IMR-90 (cell line): ENCODE data around the gene TTBK2. TPM values are rescaled to one million over a fixed set of nuclear protein-coding genes. Genes with fewer than 3 reads are reported as not detected.

Experiments used
- ATAC-seq: fragments of 200-7000 bp; cut with Tn5 transposase; 2 replicates; pipeline ENCODE4 v1.9.1; 2020; ENCODE audit warnings: low read depth, mild to moderate bottlenecking, moderate library complexity
- BruUV-seq: library from RNA; stranded (reverse); fragments of 400-500 nt; replicated peaks from 2 replicates; lab custom pipeline; 2021; lab: Mats Ljungman, UMichigan
- CTCF ChIA-PET: fragments of 300-600 bp; formaldehyde crosslinking; extraction: SDS; loops from one replicate; lab custom pipeline; 2021; ENCODE audit warnings: antibody characterized with exemption; lab: Yijun Ruan, JAX
- POLR2A ChIA-PET: fragments of 300-600 bp; sonication (Branson Sonifier 250); formaldehyde crosslinking; loops from one replicate; lab custom pipeline; 2022; ENCODE audit warnings: antibody characterized with exemption; ENCODE audit not compliant: unreplicated experiment; lab: Charles Lee
- DNase-seq: peaks from one replicate; pipeline ENCODE4 v3.0.0; 2013
- H2AFZ ChIP-seq: replicated peaks from 2 replicates; pipeline ENCODE3; 2013; ENCODE audit warnings: low read length, mild to moderate bottlenecking; ENCODE audit not compliant: poor library complexity
- H2AK5ac ChIP-seq: 2 replicates; pipeline ENCODE4 v1.6.1; 2013; ENCODE audit warnings: low read depth, low read length, inconsistent platforms
- H2AK9ac ChIP-seq: replicated peaks from 2 replicates; pipeline ENCODE3; 2013; ENCODE audit warnings: mild to moderate bottlenecking, low read depth, low read length, moderate library complexity; ENCODE audit not compliant: poor library complexity
- H2BK120ac ChIP-seq: 2 replicates; pipeline ENCODE4 v1.6.1; 2013; ENCODE audit warnings: low read depth, low read length, inconsistent platforms
- H2BK15ac ChIP-seq: 3 replicates; pipeline ENCODE4 v1.6.1; 2013; ENCODE audit warnings: low read depth, low read length, inconsistent platforms
- H2BK20ac ChIP-seq: 2 replicates; pipeline ENCODE4 v1.6.1; 2013; ENCODE audit warnings: low read depth, mild to moderate bottlenecking, inconsistent platforms, low read length, moderate library complexity
- H2BK5ac ChIP-seq: 2 replicates; pipeline ENCODE4 v1.6.1; 2013; ENCODE audit warnings: mild to moderate bottlenecking, low read depth, low read length, inconsistent platforms; ENCODE audit not compliant: poor library complexity, severe bottlenecking
- H3K14ac ChIP-seq: replicated peaks from 2 replicates; pipeline ENCODE4 v1.6.1; 2013; ENCODE audit warnings: low read depth, low read length, inconsistent platforms
- H3K18ac ChIP-seq: 2 replicates; pipeline ENCODE4 v1.6.1; 2013; ENCODE audit warnings: low read depth, low read length, control low read depth
- H3K23ac ChIP-seq: 2 replicates; pipeline ENCODE4 v1.6.1; 2013; ENCODE audit warnings: low read depth, low read length, inconsistent platforms
- H3K27ac ChIP-seq: 2 replicates; pipeline ENCODE4 v1.5.1; 2013; ENCODE audit warnings: mild to moderate bottlenecking, control low read depth, low read length; ENCODE audit not compliant: insufficient read depth
- H3K27me3 ChIP-seq: 2 replicates; pipeline ENCODE4 v1.6.1; 2013; ENCODE audit warnings: low read length; ENCODE audit not compliant: control insufficient read depth, insufficient read depth
- H3K36me3 ChIP-seq: 2 replicates; pipeline ENCODE4 v1.6.1; 2013; ENCODE audit warnings: low read length, mixed read lengths; ENCODE audit not compliant: control insufficient read depth, insufficient read depth
- H3K4ac ChIP-seq: 2 replicates; pipeline ENCODE4 v1.6.1; 2013; ENCODE audit warnings: low read depth, low read length, inconsistent platforms
- H3K4me1 ChIP-seq: 2 replicates; pipeline ENCODE4 v1.6.1; 2013; ENCODE audit warnings: low read length, mixed read lengths; ENCODE audit not compliant: control insufficient read depth, insufficient read depth
- H3K4me2 ChIP-seq: 2 replicates; pipeline ENCODE4 v1.6.1; 2013; ENCODE audit warnings: low read depth, mild to moderate bottlenecking, control low read depth, low read length, moderate library complexity
- H3K4me3 ChIP-seq: 2 replicates; pipeline ENCODE4 v1.5.1; 2013; ENCODE audit warnings: low read depth, mild to moderate bottlenecking, control low read depth, low read length, moderate library complexity; ENCODE audit not compliant: insufficient read depth
- H3K56ac ChIP-seq: 2 replicates; pipeline ENCODE4 v1.6.1; 2013; ENCODE audit warnings: low read length, inconsistent platforms; ENCODE audit not compliant: insufficient read depth; ENCODE audit errors: extremely low read depth
- H3K79me1 ChIP-seq, 2 experiments: 2 replicates each; pipeline ENCODE4 v1.6.1; 2013; ENCODE audit warnings: low read length in 2 of 2, inconsistent platforms in 1 of 2, low read depth in 1 of 2
- H3K9ac ChIP-seq: 2 replicates; pipeline ENCODE4 v1.6.1; 2013; ENCODE audit warnings: low read depth, low read length, control low read depth
- H3K9me1 ChIP-seq: 2 replicates; pipeline ENCODE4 v1.6.1; 2013; ENCODE audit warnings: low read length, inconsistent platforms; ENCODE audit not compliant: insufficient read depth
- H3K9me3 ChIP-seq: 2 replicates; pipeline ENCODE4 v1.6.1; 2013; ENCODE audit warnings: low read length; ENCODE audit not compliant: control insufficient read depth, insufficient read depth
- H4K20me1 ChIP-seq: 2 replicates; pipeline ENCODE4 v1.6.1; 2013; ENCODE audit warnings: low read length, inconsistent platforms; ENCODE audit not compliant: insufficient read depth
- H4K5ac ChIP-seq: 2 replicates; pipeline ENCODE4 v1.6.1; 2013; ENCODE audit warnings: mild to moderate bottlenecking, low read depth, low read length, control low read depth
- H4K8ac ChIP-seq, 2 experiments: 2 replicates each; pipeline ENCODE4 v1.6.1; 2013; ENCODE audit warnings: low read depth in 2 of 2, low read length in 2 of 2, control low read depth in 1 of 2, inconsistent platforms in 1 of 2
- H4K91ac ChIP-seq: 2 replicates; pipeline ENCODE4 v1.6.1; 2013; ENCODE audit warnings: low read depth, low read length, inconsistent platforms; ENCODE audit not compliant: insufficient read depth
- BHLHE40 ChIP-seq: fragments of 150-350 bp; IDR thresholded peaks from 2 replicates; pipeline ENCODE4 v1.6.1; 2016; ENCODE audit warnings: mild to moderate bottlenecking, low read depth, low read length
- CEBPB ChIP-seq: IDR thresholded peaks from 2 replicates; pipeline ENCODE4 v1.6.1; 2012; ENCODE audit warnings: low read depth, low read length, improper control_type of control experiment
- CHD1 ChIP-seq: IDR thresholded peaks from 2 replicates; pipeline ENCODE4 v1.6.1; 2012; ENCODE audit warnings: low read depth, low read length, improper control_type of control experiment
- CTCF ChIP-seq: conservative IDR thresholded peaks from 2 replicates; pipeline ENCODE4 v1.5.1; 2012; ENCODE audit warnings: mild to moderate bottlenecking, low read depth, low read length, improper control_type of control experiment
- ELK1 ChIP-seq: fragments of 150-350 bp; IDR thresholded peaks from 2 replicates; pipeline ENCODE4 v1.6.1; 2016; ENCODE audit warnings: low read depth, mild to moderate bottlenecking, low read length, moderate library complexity, borderline replicate concordance
- FOS ChIP-seq: fragments of 150-350 bp; IDR thresholded peaks from 2 replicates; pipeline ENCODE4 v1.6.1; 2016; ENCODE audit warnings: low read depth, low read length
- MAFK ChIP-seq: IDR thresholded peaks from 2 replicates; pipeline ENCODE4 v1.6.1; 2012; ENCODE audit warnings: low read depth, low read length, improper control_type of control experiment
- MAZ ChIP-seq: IDR thresholded peaks from 2 replicates; pipeline ENCODE4 v1.6.1; 2012; ENCODE audit warnings: low read depth, mild to moderate bottlenecking, low read length, improper control_type of control experiment, moderate library complexity, borderline replicate concordance
- MXI1 ChIP-seq: IDR thresholded peaks from 2 replicates; pipeline ENCODE4 v1.6.1; 2012; ENCODE audit warnings: low read depth, mild to moderate bottlenecking, low read length, moderate library complexity, borderline replicate concordance
- NFE2L2 ChIP-seq: fragments of 150-350 bp; IDR thresholded peaks from 2 replicates; pipeline ENCODE4 v1.6.1; 2016; ENCODE audit warnings: low read depth, mild to moderate bottlenecking, low read length
- POLR2A ChIP-seq: IDR thresholded peaks from 2 replicates; pipeline ENCODE4 v1.6.1; 2012; ENCODE audit warnings: mild to moderate bottlenecking, low read depth, low read length
- RCOR1 ChIP-seq: IDR thresholded peaks from 2 replicates; pipeline ENCODE4 v1.6.1; 2012; ENCODE audit warnings: mild to moderate bottlenecking, low read length, improper control_type of control experiment; ENCODE audit not compliant: insufficient replicate concordance
- SMC3 ChIP-seq: fragments of 150-350 bp; IDR thresholded peaks from 2 replicates; pipeline ENCODE4 v1.6.1; 2016; ENCODE audit warnings: low read depth, mild to moderate bottlenecking, antibody characterized with exemption, low read length, moderate library complexity
- WGBS, 2 experiments: methylation state at CpG; one replicate each; pipeline versions ENCODE4 v1.1.5 to v1.1.7; 2013; ENCODE audit warnings: missing lambda C conversion rate in 2 of 2; ENCODE audit not compliant: insufficient read length in 1 of 2; ENCODE audit errors: extremely low coverage in 2 of 2; 5-methylcytosine and 5-hydroxymethylcytosine counted together
- dilution Hi-C: fragments of 300-500 bp; cut with HindIII; formaldehyde crosslinking; loops from one replicate; pipeline ENCODE4 v1.14.3; 2018; ENCODE audit warnings: low sequenced_read_pairs; ENCODE audit not compliant: unreplicated experiment
- in situ Hi-C: fragments of 300-500 bp; cut with MboI; formaldehyde crosslinking; loops from 3 replicates; pipeline ENCODE4 v1.14.3; 2019; ENCODE audit warnings: low sequenced_read_pairs, inconsistent platforms, mixed read lengths
- intact Hi-C: fragments of 100-400 bp; cut with micrococcal nuclease; formaldehyde crosslinking; loops from 2 replicates; pipeline ENCODE4 v1.10.0; 2022
- polyA plus RNA-seq, 3 experiments: library from polyadenylated mRNA; depleted of rRNA; stranded (reverse); fragments of >200 nt; gene quantifications; 2 replicates each; pipeline ENCODE4 v1.2.3, GENCODE V29; 2012; ENCODE audit warnings: low replicate concordance in 1 of 3
- total RNA-seq: library from RNA; depleted of rRNA; stranded (reverse); fragments of >200 nt; gene quantifications from 2 replicates; pipeline ENCODE4 v1.2.3, GENCODE V29; 2012
- TF ChIP-seq, protein P1 (sequence below): fragments of 150-350 bp; IDR thresholded peaks from 2 replicates; pipeline ENCODE4 v1.6.1; 2017; ENCODE audit warnings: mild to moderate bottlenecking, antibody characterized with exemption, low read length, low read depth

Gene TTBK2
- total and polyA plus RNA-seq, 2 of the 4 experiments (the other 2 are of a cell fraction), result 2.4 to 3.2 TPM

GRCh38 chr15:42846647-42847046 lies 73.9 kb downstream of the TTBK2 start:
- H3K79me1 ChIP-seq, result no peaks in the 10 kb centered on the region; a peak in 1 of 4 replicates
- no peak for DNase-seq
- H3K4me1 ChIP-seq, result no peaks in the 10 kb centered on the region
- no peak overlapping the region for H4K91ac ChIP-seq
- ChIA-PET POLR2A (no interaction called here), CTCF (interaction anchor here (1.2 kb wide), 1 partner anchor 80 kb away, joined by 3 read pairs; no protein-coding TSS in a partner anchor)
- H4K5ac ChIP-seq, result no peak overlapping the region
- H3K23ac ChIP-seq, result no peak overlapping the region
- H3K18ac ChIP-seq, result no peak overlapping the region
- H3K4ac ChIP-seq, result no peak overlapping the region
- no peak for ATAC-seq
- no peaks in the 10 kb centered on the region for H4K20me1 ChIP-seq
- no TSS peak for BruUV-seq
- no peak overlapping the region for H2AFZ ChIP-seq
- H2BK20ac ChIP-seq, result no peak overlapping the region
- H3K27ac ChIP-seq, result no peak overlapping the region
- H3K4me3 ChIP-seq, result no peak overlapping the region
- no CpG with 5 or more reads among the region's 1 CpG for WGBS, 2 experiments
- H2AK5ac ChIP-seq, result no peak overlapping the region
- no peak overlapping the region for H4K8ac ChIP-seq
- intact Hi-C loops, result no loop called here
- in situ Hi-C loops, result no loop called here
- H2BK15ac ChIP-seq, result no peak overlapping the region
- H3K36me3 ChIP-seq, result no peaks in the 10 kb centered on the region; the same call in 1 of the 2 replicates
- H2BK5ac ChIP-seq, result no peak overlapping the region
- peaks cover 6% of the 10 kb centered on the region for H3K9me3 ChIP-seq
- H3K27me3 ChIP-seq, result no peaks in the 10 kb centered on the region
- no peak for TF ChIP-seq RCOR1
- TF ChIP-seq POLR2A, result no peak
- TF ChIP-seq MXI1, result no peak
- TF ChIP-seq FOS, result no peak
- TF ChIP-seq ELK1, result no peak
- TF ChIP-seq SMC3, result no peak
- no peak for TF ChIP-seq MAZ
- TF ChIP-seq BHLHE40, result no peak
- TF ChIP-seq CTCF, result no peak
- no peak for TF ChIP-seq NFE2L2
- TF ChIP-seq, protein P1, sequence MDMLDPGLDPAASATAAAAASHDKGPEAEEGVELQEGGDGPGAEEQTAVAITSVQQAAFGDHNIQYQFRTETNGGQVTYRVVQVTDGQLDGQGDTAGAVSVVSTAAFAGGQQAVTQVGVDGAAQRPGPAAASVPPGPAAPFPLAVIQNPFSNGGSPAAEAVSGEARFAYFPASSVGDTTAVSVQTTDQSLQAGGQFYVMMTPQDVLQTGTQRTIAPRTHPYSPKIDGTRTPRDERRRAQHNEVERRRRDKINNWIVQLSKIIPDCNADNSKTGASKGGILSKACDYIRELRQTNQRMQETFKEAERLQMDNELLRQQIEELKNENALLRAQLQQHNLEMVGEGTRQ, result no peak
- no peak for TF ChIP-seq MAFK
- TF ChIP-seq CEBPB, result no peak
- TF ChIP-seq CHD1, result no peak
- dilution Hi-C loops, result no loop called here
- H3K56ac ChIP-seq, result no peak overlapping the region
- no peak overlapping the region for H3K14ac ChIP-seq
- H3K9me1 ChIP-seq, result no peaks in the 10 kb centered on the region
- H3K9ac ChIP-seq, result no peak overlapping the region
- no peak overlapping the region for H2AK9ac ChIP-seq
- no peak overlapping the region for H3K4me2 ChIP-seq
- H2BK120ac ChIP-seq, result no peak overlapping the region
